Stomach (tissue), 4 donors: ENCODE measurements around the gene IFT43.

Source experiments
- POLR2A ChIP-seq, 4 donors: fragments of 450-650 bp; IDR thresholded peaks; one replicate each; pipeline ENCODE4 v1.6.1; 2016; ENCODE audit warnings: antibody characterized with exemption in 4 of 4, control low read depth in 2 of 4, mild to moderate bottlenecking in 1 of 4, moderate library complexity in 1 of 4
- POLR2AphosphoS5 ChIP-seq, 3 donors: sonication (generic); formaldehyde crosslinking; IDR thresholded peaks; one replicate each; pipeline ENCODE4 v1.6.1; 2016; ENCODE audit warnings: antibody characterized with exemption in 3 of 3

- no peak for TF ChIP-seq POLR2AphosphoS5 (IDR thresholded peaks at IDR 0.05)
- no peak for TF ChIP-seq POLR2A (IDR thresholded peaks at IDR 0.05)
These were observed 119.3 kb downstream of the IFT43 start for GRCh38 chr14:76104802-76105355.
